Epidermal melanocyte (primary cell): ENCODE measurements around the gene GCM1.

ENCODE experiments used
- DNase-seq: peaks from one replicate; pipeline ENCODE4 v3.0.0; 2011; ENCODE audit warnings: low spot score; ENCODE audit not compliant: insufficient read length

GCM1 gene

DNA sequence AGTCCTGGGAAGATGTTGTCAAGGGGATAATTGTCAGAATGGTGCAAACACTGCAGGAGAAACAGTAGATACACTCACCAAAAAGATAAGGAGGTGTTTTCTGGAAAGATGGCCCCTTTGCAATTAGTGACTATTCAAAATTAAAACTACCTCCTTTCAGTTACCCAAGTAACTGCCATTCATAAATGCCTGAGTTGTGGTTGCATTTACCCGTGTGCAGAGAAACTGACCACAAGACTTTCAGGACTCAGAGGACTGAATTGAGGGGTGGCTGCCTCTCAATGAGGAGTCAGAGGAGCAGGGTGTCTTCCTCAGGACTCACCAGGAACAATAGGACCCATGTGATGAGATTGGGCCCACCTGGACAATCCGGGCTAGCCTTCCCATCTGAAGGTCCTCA is 39.0 kb downstream of the GCM1 start:
- DNase-seq = no peak

DNA sequence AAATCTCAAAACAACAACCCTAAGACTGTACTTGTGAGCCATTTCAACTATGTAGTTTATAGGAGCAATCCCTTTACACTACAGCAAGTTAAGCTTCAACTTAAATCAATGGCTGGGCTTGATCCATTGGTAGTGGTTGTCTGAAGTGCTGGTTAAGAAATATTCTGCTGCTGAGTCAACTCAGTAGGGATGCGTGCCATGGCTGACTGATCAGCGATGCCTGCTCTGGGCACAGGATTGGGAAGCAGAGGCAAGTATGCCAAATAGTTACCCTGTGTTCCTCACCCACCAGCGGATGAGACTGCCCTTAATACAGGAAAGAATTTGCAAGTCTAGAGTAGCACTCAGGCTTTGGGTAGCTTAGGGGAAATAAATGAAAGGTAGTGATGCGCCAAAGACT is 41.5 kb downstream of the GCM1 start:
- no peak for DNase-seq

DNA sequence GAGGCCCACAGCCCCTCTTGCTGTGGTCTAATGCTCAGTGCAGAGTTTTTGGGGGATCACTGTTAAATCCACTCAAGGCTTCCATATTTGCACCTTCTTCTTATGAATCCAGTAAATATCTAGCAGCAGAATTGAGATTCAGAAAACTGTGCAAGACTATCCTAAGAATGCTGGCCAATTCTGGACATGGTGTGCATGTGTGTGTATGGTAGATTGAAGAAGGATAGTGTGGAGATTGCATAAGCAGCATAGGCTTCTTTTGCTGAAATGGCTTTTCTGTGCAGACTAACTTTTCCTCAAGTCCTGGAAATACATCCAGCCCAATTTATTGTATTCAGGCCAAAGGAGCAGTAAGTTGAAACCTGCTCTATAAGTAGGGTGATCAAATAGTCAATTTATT is 43.7 kb downstream of the GCM1 start:
- DNase-seq = no peak

- no peak for DNase-seq
Observed at GRCh38 chr6:53103993-53104675, 44.5 kb downstream of the GCM1 start.

GRCh38 chr6:53101006-53101405 is 47.6 kb downstream of the GCM1 start:
- no peak for DNase-seq

DNA sequence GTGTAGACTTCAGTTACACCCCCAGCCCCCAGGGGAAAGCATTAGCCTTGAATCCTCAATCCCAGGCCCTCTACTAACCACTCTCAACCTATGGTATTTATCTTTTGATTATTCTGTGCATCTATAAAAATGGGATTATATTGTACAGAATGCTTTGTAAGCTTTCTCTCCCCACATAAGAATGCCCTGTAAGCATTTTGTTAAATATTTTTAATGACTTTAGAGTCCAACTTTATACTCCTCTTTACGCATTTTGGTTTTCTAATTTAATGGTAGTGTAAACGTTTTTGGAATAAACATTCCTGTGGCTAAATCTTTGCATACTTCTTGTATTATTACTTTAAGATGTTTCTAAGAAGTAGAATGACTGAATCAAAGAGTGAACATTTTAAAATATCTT is 48.1 kb downstream of the GCM1 start:
- no peak for DNase-seq

DNA sequence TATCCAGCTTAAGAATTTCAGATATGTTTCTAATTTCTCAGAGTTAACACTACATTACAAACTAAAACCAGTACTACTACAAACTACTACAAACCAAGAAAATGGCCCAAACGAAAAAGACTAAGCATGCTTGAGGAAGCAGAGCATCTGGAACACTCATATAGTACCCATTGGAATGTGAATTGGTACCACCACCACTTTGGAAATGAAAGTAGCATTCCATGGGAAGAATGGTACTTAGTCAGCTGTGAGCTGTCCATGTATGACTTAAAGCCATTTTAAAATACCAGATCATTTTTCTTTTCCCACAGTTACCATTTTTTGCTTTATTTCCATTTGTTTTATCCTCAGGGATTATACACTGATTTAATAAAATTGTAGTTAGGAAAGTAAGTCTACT is 52.9 kb downstream of the GCM1 start:
- no peak for DNase-seq

DNA sequence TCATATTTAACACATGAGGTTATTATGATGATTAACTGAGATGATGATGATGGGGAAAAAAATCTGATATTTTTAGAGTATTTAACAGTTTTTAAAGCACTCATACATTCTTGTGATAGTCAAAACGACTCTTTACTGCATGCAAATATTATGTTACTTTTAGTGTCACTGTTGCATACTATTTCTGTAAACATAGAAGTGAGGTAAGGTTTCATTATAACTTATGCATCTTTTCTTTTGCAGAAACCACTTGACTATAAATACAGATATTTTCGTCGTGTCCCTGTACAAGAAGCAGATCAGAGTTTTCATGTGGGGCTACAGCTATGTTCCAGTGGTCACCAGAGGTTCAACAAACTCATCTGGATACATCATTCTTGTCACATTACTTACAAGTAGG is 53.4 kb downstream of the GCM1 start:
- no peak for DNase-seq

DNA sequence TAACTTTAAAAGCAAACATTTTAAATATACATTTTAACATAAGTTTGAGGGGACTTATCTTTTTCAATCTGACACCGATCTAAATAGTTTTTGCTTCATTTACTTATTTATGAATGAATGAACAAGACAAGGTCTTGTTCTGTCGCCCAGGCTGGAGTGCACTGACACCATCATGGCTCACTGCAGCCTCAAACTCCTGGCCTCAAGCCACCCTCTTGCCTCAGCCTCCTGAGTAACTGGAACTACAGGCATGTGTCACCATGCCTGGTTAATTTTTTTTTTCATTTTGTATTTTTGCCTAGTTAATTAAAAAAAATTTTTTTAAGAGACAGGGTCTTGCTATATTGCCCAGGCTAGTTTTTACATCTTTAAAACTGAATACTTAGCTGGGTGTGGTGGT is 58.1 kb downstream of the GCM1 start:
- DNase-seq = no peak

GRCh38 chr6:53089948-53090347 is 58.7 kb downstream of the GCM1 start:
- no peak for DNase-seq

DNA sequence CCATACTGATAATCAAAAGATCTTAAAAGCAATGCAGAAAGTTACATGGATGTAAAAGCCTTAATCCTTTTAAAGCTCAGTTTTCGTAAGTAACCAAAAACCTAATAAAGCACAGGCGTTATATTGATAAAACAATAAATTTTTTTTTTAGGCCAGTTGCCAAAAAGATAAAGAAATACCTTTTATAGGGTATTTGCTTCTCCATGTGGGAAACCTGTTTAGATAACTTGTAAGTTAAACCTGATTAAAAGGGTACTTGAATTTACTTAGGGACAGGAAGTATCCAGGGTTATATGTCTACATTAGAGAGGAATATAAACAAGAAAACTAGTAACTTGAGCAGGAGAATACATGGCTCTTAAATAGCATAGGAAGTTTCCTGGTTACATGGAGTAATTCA is 62.3 kb downstream of the GCM1 start:
- DNase-seq = no peak

DNA sequence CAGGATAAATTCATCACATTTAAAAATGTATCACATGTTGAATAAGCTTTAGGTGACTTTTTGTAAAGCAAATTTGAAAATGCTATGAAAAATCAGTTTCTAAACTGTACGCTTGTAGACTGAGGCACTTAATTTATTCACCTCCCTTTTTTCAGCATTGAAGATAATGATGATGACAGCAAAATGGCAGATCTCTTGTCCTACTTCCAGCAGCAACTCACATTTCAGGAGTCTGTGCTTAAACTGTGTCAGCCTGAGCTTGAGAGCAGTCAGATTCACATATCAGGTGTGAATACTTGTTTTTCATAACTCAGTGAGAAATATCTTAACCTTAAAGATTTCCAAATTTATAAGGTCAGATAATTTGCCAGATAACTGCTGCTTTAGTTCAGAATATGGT is 67.8 kb downstream of the GCM1 start:
- no peak for DNase-seq
